ENCODE measurements around the gene BDKRB1. TPM values are rescaled to one million over a fixed set of nuclear protein-coding genes. Genes with fewer than 3 reads are reported as not detected.
A peak's percentile ranks its signal among the peaks of the same experiment; 100 is the strongest.

Gene BDKRB1
- total RNA-seq: 1 to 10 TPM in 1 of 4 donors, under 1 TPM in 2, not detected in 1; 0.78 to 1.0 (median 0.94) TPM

- TF ChIP-seq CTCF (IDR thresholded peaks at IDR 0.05) (no peak), POLR2A (IDR thresholded peaks at IDR 0.05) (no peak)
- Histone ChIP-seq H3K4me3 (replicated peaks in 1 of 3) (no peak within 1 kb of the TSS), H3K9me3 (no peaks in the 10 kb centered on the region), H3K36me3 (no peaks in the 10 kb centered on the region), H3K4me1 (no peaks in the 10 kb centered on the region), H3K27ac (no peak within 1 kb of the TSS), H3K27me3 (no peaks in the 10 kb centered on the region)
- WGBS, 2 donors: 78% methylated on average over 12 of the region's 12 CpGs
- intact Hi-C loops (cut with DNase I): no loop called here
- no peak for DNase-seq
These were observed at the start of gene BDKRB1 for GRCh38 chr14:96255501-96256366. Gene BDKRB1 (plus strand): TSS chr14:96256210. CDS start chr14:96263683, 7,473 bp downstream.

- Histone ChIP-seq H3K36me3 (no peaks in the 10 kb centered on the region), H3K4me3 (replicated peaks in 1 of 3) (no peak overlapping the region), H3K9me3 (no peaks in the 10 kb centered on the region), H3K27ac (peak overlapping the region in 2 of 3 donors; percentile 88 to 93), H3K27me3 (no peaks in the 10 kb centered on the region), H3K4me1 (peaks cover 14 to 33% of the 10 kb centered on the region in 2 donors)
- TF ChIP-seq POLR2A (IDR thresholded peaks at IDR 0.05): no peak
- no peak for TF ChIP-seq CTCF (IDR thresholded peaks at IDR 0.05)
- intact Hi-C loops (cut with DNase I): loop anchor here (10.0 kb wide), 1 partner anchor 102 kb away; no protein-coding TSS in a partner anchor
- no peak for DNase-seq
- 63 to 65% methylated on average over 5 to 8 of the region's 8 CpGs for WGBS, 2 donors
These were observed 49.5 kb upstream of the BDKRB1 start for GRCh38 chr14:96206461-96206860.

- no peaks in the 10 kb centered on the region for H3K36me3 ChIP-seq
- no peak overlapping the region for H3K4me3 ChIP-seq (replicated peaks in 1 of 3)
- DNase-seq: no peak
- WGBS, 2 donors: 94 to 98% methylated on average over 5 of the region's 5 CpGs
- intact Hi-C loops (cut with DNase I): loop anchor here (10.0 kb wide), 1 partner anchor 103 kb away; no protein-coding TSS in a partner anchor
- H3K4me1 ChIP-seq: peaks cover 14 to 33% of the 10 kb centered on the region in 2 donors
- no peaks in the 10 kb centered on the region for H3K27me3 ChIP-seq
- no peak overlapping the region for H3K27ac ChIP-seq
- no peaks in the 10 kb centered on the region for H3K9me3 ChIP-seq
- no peak for TF ChIP-seq CTCF (IDR thresholded peaks at IDR 0.05)
- no peak for TF ChIP-seq POLR2A (IDR thresholded peaks at IDR 0.05)
These were observed 48.3 kb upstream of the BDKRB1 start for GRCh38 chr14:96207686-96208085.

GRCh38 chr14:96208739-96209138 lies 47.3 kb upstream of the BDKRB1 start:
- WGBS, 2 donors: 93 to 94% methylated on average over 12 of the region's 12 CpGs
- Histone ChIP-seq H3K27me3 (no peaks in the 10 kb centered on the region), H3K36me3 (no peaks in the 10 kb centered on the region), H3K27ac (no peak overlapping the region), H3K9me3 (no peaks in the 10 kb centered on the region), H3K4me1 (peaks cover 11 to 24% of the 10 kb centered on the region in 2 donors), H3K4me3 (replicated peaks in 1 of 3) (no peak overlapping the region)
- DNase-seq: no peak
- no peak for TF ChIP-seq POLR2A (IDR thresholded peaks at IDR 0.05)
- intact Hi-C loops (cut with DNase I): loop anchor here (10.0 kb wide), 1 partner anchor 104 kb away; no protein-coding TSS in a partner anchor

- no peak overlapping the region for H3K27ac ChIP-seq
- H3K4me1 ChIP-seq: peaks cover 0 to 6% of the 10 kb centered on the region in 2 donors
- H3K36me3 ChIP-seq: no peaks in the 10 kb centered on the region
- no peak for DNase-seq
- TF ChIP-seq POLR2A (IDR thresholded peaks at IDR 0.05) (no peak), CTCF (IDR thresholded peaks at IDR 0.05) (no peak)
- no peak overlapping the region for H3K4me3 ChIP-seq (replicated peaks in 1 of 3)
- no peaks in the 10 kb centered on the region for H3K27me3 ChIP-seq
- intact Hi-C loops (cut with DNase I): no loop called here
- no peaks in the 10 kb centered on the region for H3K9me3 ChIP-seq
These were observed 43.9 kb upstream of the BDKRB1 start for GRCh38 chr14:96212140-96212539.

All from thyroid gland (tissue), 4 donors.